Midbrain (tissue), 1 donor: ENCODE data around the gene SMR3A.

Experiments
- DNase-seq: peaks from one replicate; lab custom pipeline; 2025; lab: John Stamatoyannopoulos, UW

The SMR3A gene

DNA sequence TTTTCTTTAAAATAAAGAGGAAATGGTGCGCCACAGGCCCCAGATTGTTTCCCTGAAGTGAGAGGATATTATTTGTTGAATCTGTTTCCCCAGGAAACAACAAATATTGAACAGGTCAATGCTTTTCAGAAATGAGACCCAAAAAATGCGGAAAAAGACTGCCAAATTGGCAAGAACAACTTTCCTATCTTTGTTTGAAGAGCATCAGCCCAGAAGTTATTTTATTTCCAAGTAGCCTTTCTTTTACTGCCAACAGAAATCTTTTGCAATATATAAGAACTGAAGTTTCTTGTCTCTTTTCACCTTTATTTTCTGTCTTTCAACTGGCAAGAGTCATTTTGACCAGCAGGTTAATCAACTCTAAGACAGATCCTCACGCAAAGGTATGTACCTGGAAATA, at the start of gene SMR3A:
Gene SMR3A, plus strand, starts transcription at position 301 of the 400 bp plus-strand sequence. CDS start 1,356 bp downstream, outside the sequence.
- DNase-seq, result no peak

- no peak for DNase-seq
Observed at GRCh38 chr4:70313736-70314135, 46.8 kb upstream of the SMR3A start.

DNA sequence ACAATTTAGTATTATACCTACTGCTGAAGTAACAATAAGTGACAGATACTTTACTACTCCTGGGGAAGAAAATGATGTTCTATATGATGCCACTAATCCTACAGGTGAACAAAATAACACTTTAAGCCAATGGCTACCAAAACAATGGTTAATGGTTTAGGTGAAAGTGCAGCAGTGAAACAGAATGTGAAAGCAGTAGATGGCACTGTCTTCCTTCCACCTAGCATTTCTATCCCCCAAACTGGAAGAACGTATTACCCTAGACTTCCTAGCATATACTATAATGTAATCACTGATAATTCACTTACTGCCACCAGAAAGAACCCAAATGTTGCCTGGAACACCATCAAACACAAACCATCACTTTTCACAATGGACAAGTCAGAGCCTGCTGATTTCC, 44.6 kb upstream of the SMR3A start:
- DNase-seq, result no peak

- DNase-seq, result no peak
Observed at GRCh38 chr4:70326052-70326451, 34.5 kb upstream of the SMR3A start.

DNA sequence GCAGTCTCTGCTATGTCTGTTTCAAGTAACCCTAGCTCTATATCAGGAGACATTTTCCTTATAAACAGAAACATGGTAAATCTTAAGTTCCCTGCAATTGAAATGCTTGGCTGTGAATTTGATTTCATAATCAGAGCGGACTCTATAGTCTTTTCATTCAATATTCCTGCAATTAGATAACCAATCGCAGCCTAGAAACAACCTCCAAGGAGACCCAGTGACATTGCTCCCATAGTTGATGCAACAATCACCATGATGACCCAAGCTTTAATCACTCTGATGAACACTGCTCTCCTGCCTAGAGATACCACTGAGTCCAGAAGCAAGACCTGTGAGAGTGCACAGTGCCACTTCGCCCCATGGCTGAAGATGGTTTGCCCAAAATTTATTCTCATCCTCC, 25.9 kb upstream of the SMR3A start, which contains the start of gene CABS1:
Gene CABS1, plus strand, starts transcription at position 301 of the 400 bp plus-strand sequence. Its CDS starts 59 bp downstream, at position 360.
- DNase-seq, result no peak

GRCh38 chr4:70336043-70336442, 24.5 kb upstream of the SMR3A start:
- DNase-seq, result no peak

GRCh38 chr4:70337886-70338420, 22.6 kb upstream of the SMR3A start:
- no peak for DNase-seq

- no peak for DNase-seq
Observed at GRCh38 chr4:70356185-70356584, 4.4 kb upstream of the SMR3A start.

DNA sequence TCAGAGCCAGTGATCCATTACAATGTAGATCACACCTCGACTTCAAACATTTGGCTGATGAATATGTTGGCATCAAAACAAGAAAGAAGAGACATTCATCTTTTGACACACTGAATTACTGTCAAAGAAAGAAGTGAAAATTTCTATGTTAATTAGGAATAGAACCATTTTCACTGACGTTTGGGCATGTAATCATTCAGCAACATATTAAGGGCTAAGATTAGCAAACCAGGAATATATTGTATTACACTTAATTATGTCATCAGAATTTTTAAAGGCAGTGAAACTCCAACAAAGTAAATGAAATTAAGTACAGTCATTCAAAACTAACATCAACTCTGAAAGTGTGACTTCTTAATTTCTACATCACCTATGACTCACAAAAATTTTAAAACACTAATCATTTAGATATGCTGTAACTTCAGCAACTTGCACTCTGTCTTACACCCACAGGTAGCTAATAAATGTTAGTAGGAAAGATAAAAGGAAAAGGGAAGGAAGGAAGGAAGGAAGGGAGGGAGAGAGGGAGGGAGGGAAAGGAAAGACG, 1.4 kb upstream of the SMR3A start:
- DNase-seq, result no peak

- DNase-seq, result no peak
Observed at GRCh38 chr4:70364002-70364401, 3.4 kb downstream of the SMR3A start.

GRCh38 chr4:70365479-70365878, 4.9 kb downstream of the SMR3A start:
- DNase-seq, result no peak

- no peak for DNase-seq
Observed at GRCh38 chr4:70367813-70368212, 7.3 kb downstream of the SMR3A start.

DNA sequence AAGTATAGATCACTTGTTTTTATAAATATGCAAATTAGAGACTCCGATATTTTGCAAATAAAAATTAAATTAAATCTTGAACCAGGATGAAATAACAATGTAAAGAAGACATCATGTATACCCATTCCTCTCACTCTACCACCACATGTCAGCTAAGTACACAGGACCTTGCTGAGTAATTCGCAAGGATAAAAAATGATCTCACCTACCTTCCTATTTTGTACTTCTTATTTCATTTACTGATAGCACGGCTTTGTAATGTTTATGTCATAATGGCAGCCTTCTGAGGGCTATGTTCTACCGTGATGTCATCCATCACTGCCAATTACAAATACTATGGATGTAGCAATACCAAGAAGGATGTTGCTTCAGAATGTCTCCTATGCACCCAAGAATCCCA, 11.4 kb downstream of the SMR3A start:
- DNase-seq, result no peak

GRCh38 chr4:70372760-70373159, 12.2 kb downstream of the SMR3A start:
- DNase-seq, result no peak

GRCh38 chr4:70380578-70380977, 20.0 kb downstream of the SMR3A start:
- no peak for DNase-seq

DNA sequence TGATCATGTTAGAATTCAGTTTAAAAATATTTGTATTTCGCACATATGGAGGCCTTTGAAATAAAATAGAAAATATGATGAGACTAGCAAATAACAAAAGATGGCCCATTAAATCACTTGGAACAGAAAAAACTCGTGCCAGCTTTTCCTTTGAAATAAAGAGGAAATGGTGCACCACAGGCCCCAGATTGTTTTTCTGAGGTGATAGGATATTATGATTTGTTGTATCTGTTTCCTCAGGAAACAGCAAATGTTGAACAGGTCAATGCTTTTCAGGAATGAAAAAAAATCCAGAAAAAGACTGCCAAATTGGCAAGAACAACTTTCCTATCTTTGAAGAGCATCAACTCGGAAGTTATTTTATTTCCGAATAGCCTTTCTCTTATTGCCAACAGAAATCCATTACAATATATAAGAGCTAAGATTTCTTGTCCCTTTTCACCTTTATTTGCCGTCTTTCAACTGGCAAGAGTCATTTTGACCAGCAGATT, 22.2 kb downstream of the SMR3A start, which contains the start of gene SMR3B:
Gene SMR3B, plus strand, starts transcription at position 441 of the 491 bp plus-strand sequence. CDS start 1,380 bp downstream, outside the sequence.
- DNase-seq, result no peak

GRCh38 chr4:70392057-70392776, 31.7 kb downstream of the SMR3A start:
- DNase-seq, result no peak

DNA sequence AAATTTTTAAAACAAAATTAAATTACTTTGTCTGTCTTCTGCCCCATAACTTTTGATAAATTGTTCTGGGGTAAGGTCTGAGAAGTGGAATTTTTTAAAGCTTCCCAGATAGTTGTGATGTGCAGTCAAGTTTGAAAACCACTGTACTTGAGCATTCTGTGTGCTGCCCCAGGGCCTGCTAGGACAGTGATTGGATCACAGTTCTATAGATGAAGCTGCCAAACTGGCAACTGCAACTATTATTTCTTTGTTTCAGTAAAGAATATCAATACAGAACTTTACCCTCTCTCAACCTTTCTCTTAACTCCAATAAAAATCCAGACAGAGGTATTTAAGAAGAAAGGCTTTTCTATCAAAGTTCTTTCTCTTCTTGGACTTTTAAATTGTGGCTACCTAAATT, 37.0 kb downstream of the SMR3A start, which contains the start of gene OPRPN:
Gene OPRPN, plus strand, starts transcription at position 361 of the 400 bp plus-strand sequence. CDS start 1,346 bp downstream, outside the sequence.
- DNase-seq, result no peak

- no peak for DNase-seq
Observed at GRCh38 chr4:70399319-70399718, 38.8 kb downstream of the SMR3A start.

- DNase-seq, result no peak
Observed at GRCh38 chr4:70402762-70403161, 42.2 kb downstream of the SMR3A start.

DNA sequence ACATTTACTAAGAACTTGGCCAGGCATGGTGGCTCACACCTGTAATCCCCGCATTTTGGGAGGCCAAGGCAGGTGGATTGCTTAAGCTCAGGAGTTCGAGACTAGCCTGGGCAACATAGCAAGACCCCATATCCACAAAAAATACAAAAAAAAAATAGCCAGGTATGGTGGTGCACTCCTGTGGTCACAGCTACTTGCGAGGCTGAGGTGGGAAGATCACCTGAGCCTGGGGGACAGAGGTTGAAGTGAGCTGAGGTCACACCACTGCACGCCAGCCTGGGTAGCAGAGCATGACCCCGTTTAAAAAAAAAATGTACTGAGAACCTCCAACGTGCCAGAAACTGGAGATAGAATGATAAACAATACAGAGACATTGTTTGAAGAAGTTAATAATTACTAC, 45.2 kb downstream of the SMR3A start:
- no peak for DNase-seq
